HG02571 (cell line): Measurements from ENCODE around the gene DGKB.

Experiments used
- ATAC-seq: cut with Tn5 transposase; IDR thresholded peaks from one replicate; pipeline ENCODE4 v1.9.1; 2021; ENCODE audit warnings: mild to moderate bottlenecking, moderate library complexity; ENCODE audit not compliant: unreplicated experiment

DGKB gene

GRCh38 chr7:14691034-14691433 lies 211.5 kb downstream of the DGKB start:
- no peak for ATAC-seq

DNA sequence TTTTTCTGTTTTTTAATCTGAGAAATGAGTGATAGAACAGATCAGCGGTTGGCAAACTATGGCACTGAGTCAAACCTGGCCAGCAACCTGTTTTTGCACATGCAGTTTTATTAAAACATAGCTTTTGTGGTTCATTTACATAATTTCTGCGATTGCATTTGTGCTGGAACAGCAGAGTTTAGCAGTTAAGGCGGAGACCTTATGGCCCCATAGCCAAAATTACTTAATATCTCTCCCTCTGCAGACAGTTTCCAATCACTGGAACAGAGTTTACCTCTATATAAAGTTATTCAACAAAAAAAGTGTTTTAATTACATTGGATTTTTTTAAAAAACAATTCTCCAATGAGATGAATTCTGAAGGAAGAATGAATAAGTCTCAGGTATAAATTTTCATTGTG lies 212.1 kb downstream of the DGKB start:
- ATAC-seq: no peak

GRCh38 chr7:14690075-14690474 lies 212.5 kb downstream of the DGKB start:
- ATAC-seq: no peak

DNA sequence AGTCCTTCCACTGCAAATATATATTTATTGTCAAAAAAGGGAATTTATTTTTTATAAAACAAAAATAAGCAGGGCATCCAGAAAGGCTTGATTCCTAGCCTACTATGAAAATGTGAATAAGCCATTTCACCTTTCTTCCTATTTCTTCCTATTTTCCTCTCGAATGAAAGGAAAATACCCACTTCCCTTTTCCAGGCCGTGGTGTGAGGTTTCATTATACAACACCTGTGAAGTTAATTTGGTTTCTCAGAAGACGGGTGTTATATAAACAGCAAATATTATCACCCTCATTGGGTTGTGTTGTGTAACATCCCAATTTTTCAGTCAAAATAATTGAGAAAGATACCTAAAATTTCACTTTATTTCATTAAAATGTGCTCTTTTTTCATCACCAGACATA lies 214.3 kb downstream of the DGKB start:
- ATAC-seq: no peak

- ATAC-seq: no peak
These were observed 214.8 kb downstream of the DGKB start for GRCh38 chr7:14687777-14688176.

GRCh38 chr7:14687241-14687640 lies 215.3 kb downstream of the DGKB start:
- ATAC-seq: no peak

GRCh38 chr7:14685167-14685566 lies 217.4 kb downstream of the DGKB start:
- no peak for ATAC-seq

DNA sequence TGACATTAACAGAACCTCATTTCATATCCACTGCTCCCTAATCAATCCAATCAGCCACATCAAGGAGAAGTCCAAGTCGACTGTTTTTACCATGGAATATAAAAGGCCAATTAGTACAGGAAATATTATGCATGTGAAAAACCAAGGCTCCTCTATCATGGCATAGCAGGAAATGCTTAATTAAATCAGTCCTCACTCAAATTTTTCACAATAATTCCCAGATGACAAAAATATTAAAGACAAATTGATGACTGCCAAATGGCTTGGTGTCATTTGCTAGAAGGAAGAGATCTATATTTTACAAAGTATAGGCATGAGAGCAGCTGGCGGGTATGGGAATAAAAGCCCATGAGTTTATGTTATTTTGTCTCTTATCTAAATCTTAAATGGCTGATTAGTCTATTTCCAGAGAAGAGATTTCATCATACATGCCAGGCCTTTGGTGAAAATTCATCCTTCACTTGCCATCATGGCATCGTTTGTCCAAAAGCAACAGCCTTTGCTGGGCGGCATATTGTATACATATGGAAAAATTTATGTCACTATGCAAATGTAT lies 219.6 kb downstream of the DGKB start:
- no peak for ATAC-seq

DNA sequence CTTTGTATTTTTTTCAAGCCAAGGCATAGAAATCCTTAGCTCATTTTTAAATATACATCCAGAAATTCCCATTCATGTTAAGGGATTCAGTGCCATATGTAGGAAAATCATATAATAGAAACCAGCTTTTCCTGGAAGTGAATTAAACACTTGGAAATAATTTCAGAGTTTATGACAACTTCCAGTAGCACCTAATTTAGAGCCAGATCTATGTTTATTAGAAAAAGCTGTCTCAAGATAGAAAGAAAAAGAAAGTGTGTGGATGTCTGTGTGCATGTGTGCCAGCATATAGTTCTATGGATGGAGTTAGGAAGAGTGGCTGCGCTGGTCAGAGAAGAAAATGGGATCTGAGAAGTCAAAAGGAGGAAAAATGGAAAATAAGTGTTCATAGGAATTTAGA lies 225.7 kb downstream of the DGKB start:
- no peak for ATAC-seq

DNA sequence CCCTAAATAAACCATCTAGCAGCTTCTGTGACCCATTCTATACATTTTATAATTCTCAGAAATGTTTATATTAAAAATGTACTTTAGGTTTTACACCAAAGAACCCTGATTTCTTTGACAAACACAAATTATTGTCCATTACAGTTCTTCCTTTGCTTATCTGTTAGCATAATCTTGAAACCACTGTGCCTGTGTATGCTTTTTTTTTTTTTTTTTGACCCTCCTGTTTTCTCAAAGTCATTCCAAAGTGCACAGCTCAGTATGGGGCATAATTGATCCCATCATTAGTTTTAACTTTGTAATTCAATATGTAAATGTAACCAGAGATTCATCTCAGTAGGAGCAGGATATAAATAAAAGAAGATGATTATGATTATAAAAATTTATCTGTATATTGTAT lies 229.3 kb downstream of the DGKB start:
- ATAC-seq: no peak

GRCh38 chr7:14666913-14667312 lies 235.6 kb downstream of the DGKB start:
- ATAC-seq: no peak

DNA sequence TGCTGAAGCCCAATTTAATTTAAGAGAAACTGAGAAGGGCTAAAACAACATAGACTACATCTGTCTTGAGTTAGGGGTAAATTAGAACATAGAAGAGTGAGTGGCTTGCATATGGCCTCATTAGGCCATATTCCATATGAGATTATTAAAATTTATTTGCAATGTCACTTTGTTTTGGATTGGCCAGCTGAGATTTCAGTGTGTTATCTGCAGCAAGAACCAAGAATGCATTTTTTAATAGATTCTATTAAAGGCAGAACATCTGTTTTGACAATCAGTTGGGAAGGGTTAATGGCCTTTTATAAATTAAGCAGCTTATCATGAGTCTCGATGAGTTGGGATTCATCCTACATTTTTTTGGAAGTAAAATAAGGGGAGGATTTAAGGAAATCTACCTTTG lies 236.2 kb downstream of the DGKB start:
- ATAC-seq: no peak

- ATAC-seq: no peak
These were observed 262.8 kb downstream of the DGKB start for GRCh38 chr7:14639801-14640200.

- ATAC-seq: no peak
These were observed 263.2 kb downstream of the DGKB start for GRCh38 chr7:14639329-14639728.

DNA sequence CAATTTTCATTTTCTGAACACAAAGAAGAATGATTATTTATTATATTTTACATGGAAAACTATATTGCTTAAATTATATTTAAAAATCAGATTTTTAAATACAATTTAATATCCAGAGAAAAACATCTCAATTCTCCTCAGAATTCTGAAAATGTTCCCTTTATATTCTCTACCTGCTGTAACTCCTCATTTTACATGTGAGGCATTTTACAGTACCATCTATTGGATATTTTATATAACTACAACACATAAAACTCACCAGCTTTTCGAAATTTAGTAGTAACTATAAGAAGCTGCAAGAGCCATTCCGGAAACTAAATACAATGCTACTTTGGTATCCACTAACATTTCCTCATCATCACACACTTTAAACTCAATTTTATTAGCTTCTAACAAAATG lies 264.6 kb downstream of the DGKB start:
- ATAC-seq: no peak

DNA sequence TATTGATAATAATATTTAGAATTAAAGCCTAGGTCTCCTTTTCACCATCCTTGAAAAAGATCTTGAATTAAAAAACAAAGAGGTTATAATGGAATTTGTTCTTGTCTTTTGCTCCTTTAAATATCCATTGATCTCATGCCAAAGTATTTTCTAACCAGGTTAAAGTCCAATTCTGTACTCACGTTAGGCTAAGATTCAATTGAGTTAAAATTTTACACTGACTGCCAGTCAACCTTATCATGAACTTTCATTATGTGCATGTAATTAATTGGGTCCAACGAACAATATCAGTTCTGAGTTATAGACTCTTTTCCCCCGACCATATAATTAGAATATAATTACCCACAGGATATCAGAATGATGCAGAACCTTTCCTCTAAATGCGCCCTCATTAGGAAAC lies 266.6 kb downstream of the DGKB start:
- no peak for ATAC-seq

DNA sequence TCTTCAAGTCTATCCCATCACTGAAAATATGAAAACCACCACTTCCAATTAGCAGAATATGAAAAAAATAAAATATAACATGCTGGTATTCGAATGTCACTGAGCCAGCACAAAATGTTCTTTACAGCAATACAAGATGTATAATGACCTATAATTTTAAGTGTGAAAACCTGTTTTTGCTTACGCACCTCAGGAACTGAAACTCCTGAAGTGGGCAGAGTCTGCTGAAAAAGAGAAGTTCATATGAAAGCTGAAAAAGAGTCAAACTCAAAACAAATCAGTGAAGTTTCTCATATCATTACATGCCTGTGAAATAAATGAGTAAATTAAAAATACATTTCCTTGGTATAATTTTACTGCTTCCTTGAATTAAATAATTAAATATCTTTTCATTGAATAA lies 272.5 kb downstream of the DGKB start:
- ATAC-seq: no peak

GRCh38 chr7:14628516-14628915 lies 274.0 kb downstream of the DGKB start:
- ATAC-seq: no peak

DNA sequence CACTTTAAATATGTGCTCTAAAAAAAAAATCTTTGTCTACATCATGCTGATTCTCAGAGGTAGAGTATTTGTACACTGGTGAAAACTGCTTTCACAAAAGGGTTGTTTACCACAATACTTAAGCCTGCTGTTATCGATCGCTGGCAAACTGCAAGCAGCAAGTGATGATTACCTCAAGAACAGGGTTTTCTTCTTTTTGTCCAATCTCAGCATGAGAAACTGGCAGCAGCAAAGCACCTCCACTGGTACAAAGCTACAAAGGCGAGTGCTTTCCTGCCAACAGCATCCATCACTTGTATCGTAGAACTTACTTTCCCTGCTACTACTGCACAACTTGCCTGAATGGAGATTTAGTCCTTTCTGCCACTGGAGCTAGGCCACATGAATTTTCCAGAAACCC lies 276.5 kb downstream of the DGKB start:
- ATAC-seq: no peak

DNA sequence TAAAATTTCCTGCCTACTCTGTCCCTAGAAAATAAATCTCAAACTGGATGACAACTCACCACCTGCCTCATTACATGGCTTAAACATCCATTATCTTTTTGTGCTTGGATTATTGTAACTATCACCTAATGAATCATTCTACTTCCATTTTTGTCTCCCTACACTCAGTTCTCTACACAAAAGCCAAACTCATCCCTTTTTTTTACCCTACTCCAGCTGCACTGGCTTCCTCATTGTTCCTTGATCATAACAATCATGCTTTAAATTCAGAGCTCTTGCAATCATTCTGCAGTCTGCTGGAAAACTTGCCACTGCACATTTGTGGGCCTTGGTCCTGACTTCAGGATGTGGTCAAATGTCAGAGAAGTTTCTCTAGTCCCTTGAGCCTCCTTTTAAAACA lies 280.0 kb downstream of the DGKB start:
- ATAC-seq: no peak

DNA sequence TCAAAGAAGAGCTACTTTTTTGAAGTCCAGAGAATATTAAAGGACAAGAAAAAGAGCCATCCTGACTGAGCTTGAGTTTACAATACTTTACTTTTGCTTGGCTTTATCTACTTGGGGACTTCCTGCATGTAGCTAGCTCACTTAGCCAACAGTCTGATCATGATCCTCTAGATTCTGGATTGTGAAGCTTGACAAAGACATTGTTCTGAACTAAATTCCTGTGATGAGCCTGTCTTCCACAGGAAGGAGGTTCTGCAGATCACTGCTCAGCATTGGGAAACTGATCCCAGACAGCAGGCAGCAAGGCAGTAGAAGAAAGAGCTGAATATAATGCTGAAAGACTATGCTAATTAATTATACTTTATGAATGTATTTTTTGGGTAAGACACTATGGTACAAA lies 296.4 kb downstream of the DGKB start:
- no peak for ATAC-seq

- no peak for ATAC-seq
These were observed 297.9 kb downstream of the DGKB start for GRCh38 chr7:14604606-14605005.

DNA sequence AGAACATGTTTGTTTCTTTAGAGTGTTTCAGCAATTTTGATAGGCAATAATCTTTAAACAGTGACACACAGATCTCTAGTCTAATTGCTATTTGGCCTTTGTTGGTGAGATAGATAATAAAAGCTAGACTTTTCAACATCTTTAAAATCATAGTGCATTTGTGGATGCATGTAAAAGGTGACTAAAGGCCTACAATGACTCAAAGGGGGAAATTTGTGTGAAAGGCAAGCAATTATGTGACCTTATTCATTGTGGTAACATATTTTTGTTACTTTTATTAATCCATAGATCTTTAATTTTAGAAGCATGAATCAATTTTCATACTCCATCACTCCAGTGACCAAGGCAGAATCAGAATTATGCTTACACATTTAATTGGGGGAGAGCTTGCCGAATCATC lies 299.7 kb downstream of the DGKB start:
- no peak for ATAC-seq
